Stimulated activated CD8-positive, alpha-beta memory T cell treated with anti-CD3 and anti-CD28 coated beads, Interleukin-12 subunit alpha, Interleukin-12 subunit beta, amount 100 ng/mL, for 1 hour (primary cell): Measurements from ENCODE around the gene ZNF697.
"Not testable (repeated sequence)": the region's sequence is repeated elsewhere in the genome, so short reads cannot be mapped to it uniquely, and the experiment has no call there.

ENCODE experiments used
- DNase-seq: peaks from one replicate; pipeline ENCODE4 v3.0.0-alpha.2; 2020; ENCODE audit warnings: low read depth

ZNF697 gene

GRCh38 chr1:119600976-119601375, 47.1 kb downstream of the ZNF697 start:
- no peak for DNase-seq

GRCh38 chr1:119600561-119600960, 47.5 kb downstream of the ZNF697 start:
- no peak for DNase-seq

GRCh38 chr1:119595606-119596005, 52.5 kb downstream of the ZNF697 start:
- no peak for DNase-seq

GRCh38 chr1:119595168-119595567, 52.9 kb downstream of the ZNF697 start:
- no peak for DNase-seq

GRCh38 chr1:119594376-119594775, 53.7 kb downstream of the ZNF697 start:
- DNase-seq, result no peak

- no peak for DNase-seq
Measured at GRCh38 chr1:119593805-119594204, 54.3 kb downstream of the ZNF697 start.

GRCh38 chr1:119590393-119590792, 57.7 kb downstream of the ZNF697 start:
- no peak for DNase-seq

- no peak for DNase-seq
Measured at GRCh38 chr1:119588621-119589020, 59.4 kb downstream of the ZNF697 start.

GRCh38 chr1:119587341-119587740, 60.7 kb downstream of the ZNF697 start:
- no peak for DNase-seq

- DNase-seq, result not testable (repeated sequence)
Measured at GRCh38 chr1:119585801-119586200, 62.3 kb downstream of the ZNF697 start.

- no peak for DNase-seq
Measured at GRCh38 chr1:119582801-119583200, 65.3 kb downstream of the ZNF697 start.

GRCh38 chr1:119581076-119581475, 67.0 kb downstream of the ZNF697 start:
- not testable (repeated sequence) for DNase-seq

GRCh38 chr1:119573886-119574285, 74.2 kb downstream of the ZNF697 start:
- no peak for DNase-seq

- not testable (repeated sequence) for DNase-seq
Measured at GRCh38 chr1:119569930-119570622, 78.0 kb downstream of the ZNF697 start.
